PFSK-1 (cell line): ENCODE data around the gene BCL6B.

Experiments
- FOXP2 ChIP-seq: optimal IDR thresholded peaks from 2 replicates; pipeline ENCODE3; 2011; ENCODE audit warnings: borderline replicate concordance, control low read depth, inconsistent platforms; ENCODE audit not compliant: insufficient read depth; ENCODE audit errors: extremely low read length, extremely low read depth
- POLR2AphosphoS5 ChIP-seq: IDR thresholded peaks from 2 replicates; pipeline ENCODE4 v1.6.1; 2012; ENCODE audit warnings: low read depth, mild to moderate bottlenecking, control low read depth, low read length, moderate library complexity
- SIN3A ChIP-seq: IDR thresholded peaks from 2 replicates; pipeline ENCODE4 v1.6.1; 2012; ENCODE audit warnings: mild to moderate bottlenecking, low read length, moderate library complexity, borderline replicate concordance; ENCODE audit not compliant: insufficient read depth
- TAF1 ChIP-seq: IDR thresholded peaks from 2 replicates; pipeline ENCODE4 v1.6.1; 2012; ENCODE audit warnings: low read length, control low read depth, borderline replicate concordance; ENCODE audit not compliant: insufficient read depth
- TF ChIP-seq, protein P1 (sequence below), 2 experiments: IDR thresholded peaks; 2 replicates each; pipeline versions ENCODE4 v1.6.1 to v1.8.0; 2011 to 2012; ENCODE audit warnings: low read depth in 2 of 2, low read length in 2 of 2, control low read depth in 1 of 2, inconsistent platforms in 1 of 2, mild to moderate bottlenecking in 1 of 2, moderate library complexity in 1 of 2; ENCODE audit not compliant: insufficient read depth in 1 of 2

BCL6B gene

DNA sequence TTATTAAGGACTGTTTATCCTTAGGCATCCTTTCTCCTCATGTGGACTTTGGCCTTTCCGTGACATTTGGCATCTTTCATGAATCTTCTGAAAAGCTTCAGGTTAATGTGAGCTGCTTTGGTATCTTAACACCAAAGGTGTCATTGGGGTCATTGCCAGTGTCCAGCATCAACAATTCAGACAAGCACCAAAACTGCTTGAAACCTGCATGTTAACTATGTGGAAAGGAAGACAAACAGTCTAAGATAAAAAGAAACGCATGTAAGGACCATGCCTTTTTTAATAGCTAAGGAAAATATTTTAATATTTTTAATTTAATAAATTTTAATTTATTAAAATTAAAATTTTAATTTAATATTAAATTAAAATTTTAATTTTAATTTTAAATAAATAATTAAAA, 19.1 kb upstream of the BCL6B start:
- TF ChIP-seq TAF1 (no peak), POLR2AphosphoS5 (no peak), FOXP2 (no peak), SIN3A (no peak)
- TF ChIP-seq, protein P1, sequence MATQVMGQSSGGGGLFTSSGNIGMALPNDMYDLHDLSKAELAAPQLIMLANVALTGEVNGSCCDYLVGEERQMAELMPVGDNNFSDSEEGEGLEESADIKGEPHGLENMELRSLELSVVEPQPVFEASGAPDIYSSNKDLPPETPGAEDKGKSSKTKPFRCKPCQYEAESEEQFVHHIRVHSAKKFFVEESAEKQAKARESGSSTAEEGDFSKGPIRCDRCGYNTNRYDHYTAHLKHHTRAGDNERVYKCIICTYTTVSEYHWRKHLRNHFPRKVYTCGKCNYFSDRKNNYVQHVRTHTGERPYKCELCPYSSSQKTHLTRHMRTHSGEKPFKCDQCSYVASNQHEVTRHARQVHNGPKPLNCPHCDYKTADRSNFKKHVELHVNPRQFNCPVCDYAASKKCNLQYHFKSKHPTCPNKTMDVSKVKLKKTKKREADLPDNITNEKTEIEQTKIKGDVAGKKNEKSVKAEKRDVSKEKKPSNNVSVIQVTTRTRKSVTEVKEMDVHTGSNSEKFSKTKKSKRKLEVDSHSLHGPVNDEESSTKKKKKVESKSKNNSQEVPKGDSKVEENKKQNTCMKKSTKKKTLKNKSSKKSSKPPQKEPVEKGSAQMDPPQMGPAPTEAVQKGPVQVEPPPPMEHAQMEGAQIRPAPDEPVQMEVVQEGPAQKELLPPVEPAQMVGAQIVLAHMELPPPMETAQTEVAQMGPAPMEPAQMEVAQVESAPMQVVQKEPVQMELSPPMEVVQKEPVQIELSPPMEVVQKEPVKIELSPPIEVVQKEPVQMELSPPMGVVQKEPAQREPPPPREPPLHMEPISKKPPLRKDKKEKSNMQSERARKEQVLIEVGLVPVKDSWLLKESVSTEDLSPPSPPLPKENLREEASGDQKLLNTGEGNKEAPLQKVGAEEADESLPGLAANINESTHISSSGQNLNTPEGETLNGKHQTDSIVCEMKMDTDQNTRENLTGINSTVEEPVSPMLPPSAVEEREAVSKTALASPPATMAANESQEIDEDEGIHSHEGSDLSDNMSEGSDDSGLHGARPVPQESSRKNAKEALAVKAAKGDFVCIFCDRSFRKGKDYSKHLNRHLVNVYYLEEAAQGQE (IDR thresholded peaks at IDR 0.05; ENCODE audit: insufficient read depth in 1 of 2, low read depth in 2 of 2, low read length in 2 of 2): no peak

DNA sequence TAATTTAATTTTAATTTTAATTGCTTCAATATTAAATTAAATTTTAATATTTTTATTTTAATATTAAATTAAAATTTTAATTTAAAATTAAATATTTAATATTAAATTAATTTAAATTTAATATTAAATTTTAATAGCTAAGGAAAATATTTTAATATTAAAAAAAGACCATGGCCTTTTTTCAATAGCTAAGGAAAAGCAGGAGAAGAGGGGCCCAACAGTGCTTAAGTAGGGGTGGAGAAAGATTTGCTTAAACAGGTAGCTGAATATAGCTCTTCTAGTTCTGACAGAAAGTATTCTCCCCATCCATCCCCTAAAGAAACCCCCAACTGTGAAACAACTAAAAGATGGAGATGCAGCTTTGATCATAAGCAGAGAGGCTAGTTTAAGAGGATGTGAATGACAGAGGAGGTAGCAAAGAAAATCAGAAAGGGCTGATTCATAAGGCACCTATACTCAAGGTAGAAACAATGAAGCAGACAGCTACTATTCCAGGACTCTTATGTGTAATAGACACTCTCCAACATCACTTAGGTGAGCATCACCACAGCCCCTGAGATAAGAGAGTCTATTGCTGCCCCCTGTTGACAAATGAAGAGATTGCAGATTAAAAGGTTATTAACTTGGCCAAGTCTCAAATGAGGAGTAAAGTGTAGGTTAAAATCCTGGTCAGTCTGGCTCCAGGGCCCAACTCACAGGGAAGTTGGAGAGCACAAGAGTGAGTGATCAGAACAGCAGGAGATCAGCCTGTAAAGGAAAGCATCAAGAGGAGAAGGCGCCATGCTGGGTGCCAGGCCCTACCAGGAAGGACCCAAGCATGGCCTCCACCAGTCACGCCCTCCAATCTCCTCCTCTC, 18.2 kb upstream of the BCL6B start:
- TF ChIP-seq SIN3A: no peak
- no peak for TF ChIP-seq TAF1
- TF ChIP-seq POLR2AphosphoS5: no peak
- TF ChIP-seq FOXP2: no peak
- TF ChIP-seq, protein P1 (IDR thresholded peaks at IDR 0.05; ENCODE audit: insufficient read depth in 1 of 2, low read depth in 2 of 2, low read length in 2 of 2): no peak

DNA sequence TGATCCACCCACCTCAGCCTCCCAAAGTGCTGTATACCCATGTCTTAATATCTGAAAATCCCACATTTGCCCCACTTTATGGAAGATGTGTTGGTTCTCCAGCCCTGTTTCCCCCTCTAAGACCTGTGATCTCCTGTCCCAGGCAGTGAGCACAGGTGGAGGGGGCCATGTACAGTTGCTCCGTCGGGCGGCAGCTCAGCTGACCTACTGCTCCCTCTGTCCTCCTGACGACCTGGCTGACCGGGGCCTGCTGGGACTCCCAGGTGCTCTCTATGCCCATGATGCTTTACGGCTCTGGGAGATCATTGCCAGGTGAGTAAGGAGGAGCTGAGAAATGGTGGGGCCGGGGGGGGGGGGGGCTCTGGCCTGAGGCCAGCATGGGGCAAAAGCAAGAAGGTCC, 17.1 kb upstream of the BCL6B start:
- TF ChIP-seq SIN3A (no peak), POLR2AphosphoS5 (no peak), TAF1 (no peak), FOXP2 (no peak)

DNA sequence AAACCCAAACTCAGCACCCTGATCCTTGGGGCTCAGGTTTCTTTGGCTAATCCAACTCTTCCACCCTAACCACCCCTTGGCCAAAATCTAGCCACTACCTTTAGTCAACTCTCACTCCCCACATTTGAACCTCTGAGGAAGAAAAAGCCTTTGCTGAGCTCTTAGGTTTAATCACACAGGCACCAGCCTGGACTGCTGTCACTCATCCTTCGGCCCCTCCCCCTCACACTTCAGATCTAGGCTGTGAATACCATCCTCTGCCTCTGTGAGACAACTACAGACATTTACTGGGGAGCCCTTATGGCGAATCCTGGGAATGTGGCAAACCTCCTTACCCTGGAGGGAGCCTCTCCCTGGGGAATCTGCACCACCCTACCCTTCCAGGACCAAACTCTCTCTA, 15.7 kb upstream of the BCL6B start:
- TF ChIP-seq SIN3A (no peak), FOXP2 (no peak), POLR2AphosphoS5 (no peak), TAF1 (no peak)
- TF ChIP-seq, protein P1 (IDR thresholded peaks at IDR 0.05; ENCODE audit: insufficient read depth in 1 of 2, low read depth in 2 of 2, low read length in 2 of 2): no peak

DNA sequence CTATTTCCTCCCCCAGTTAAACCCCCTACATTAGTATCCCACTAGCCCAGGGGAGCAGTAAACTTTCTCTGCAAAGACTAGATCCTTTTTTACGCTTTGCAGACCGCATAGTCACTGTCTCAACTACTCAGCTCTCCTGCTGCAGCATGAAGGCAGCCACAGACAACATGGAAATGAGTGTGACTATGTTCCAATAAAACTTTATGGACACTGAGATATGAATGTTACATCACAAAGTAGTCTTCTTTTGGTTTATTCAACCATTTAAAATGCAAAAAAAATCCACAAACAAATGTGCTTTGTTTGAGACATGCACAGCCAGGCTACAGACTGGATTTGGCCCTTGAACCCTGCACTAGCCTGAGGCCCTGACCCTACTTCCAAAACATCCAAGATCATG, 12.3 kb upstream of the BCL6B start:
- TF ChIP-seq, protein P1 (IDR thresholded peaks at IDR 0.05; ENCODE audit: insufficient read depth in 1 of 2, low read depth in 2 of 2, low read length in 2 of 2): no peak
- TF ChIP-seq TAF1: no peak
- TF ChIP-seq POLR2AphosphoS5: no peak
- no peak for TF ChIP-seq SIN3A
- TF ChIP-seq FOXP2: no peak
